ENCODE results near the gene AP1B1.

AP1B1 gene

GRCh38 chr22:29300467-29300806 lies 87.9 kb downstream of the AP1B1 start:
- Histone ChIP-seq H3K4me3 (ENCODE audit: low read length) (no peak overlapping the region), H3K27me3 (ENCODE audit: control insufficient read depth, insufficient read depth, low read length) (no peaks in the 10 kb centered on the region), H3K27ac (ENCODE audit: low read length) (no peak overlapping the region), H3K9me3 (ENCODE audit: control insufficient read depth, insufficient read depth, low read length) (no peaks in the 10 kb centered on the region; the same call in 1 of the 2 replicates), H3K4me1 (ENCODE audit: control insufficient read depth, insufficient read depth, low read length) (no peaks in the 10 kb centered on the region), H3K36me3 (ENCODE audit: control insufficient read depth, insufficient read depth, low read length) (peaks cover 38% of the 10 kb centered on the region; the same call in 1 of the 2 replicates)
- no peak for DNase-seq (ENCODE audit: low read depth, low spot score)
- no CpG with 5 or more reads among the region's 4 CpGs for WGBS (ENCODE audit: insufficient coverage, insufficient read length)

GRCh38 chr22:29299136-29299900 lies 89.1 kb downstream of the AP1B1 start:
- Histone ChIP-seq H3K9me3 (ENCODE audit: control insufficient read depth, insufficient read depth, low read length) (no peaks in the 10 kb centered on the region; the same call in 1 of the 2 replicates), H3K27me3 (ENCODE audit: control insufficient read depth, insufficient read depth, low read length) (no peaks in the 10 kb centered on the region), H3K4me1 (ENCODE audit: control insufficient read depth, insufficient read depth, low read length) (no peaks in the 10 kb centered on the region), H3K36me3 (ENCODE audit: control insufficient read depth, insufficient read depth, low read length) (peaks cover 38% of the 10 kb centered on the region; the same call in 1 of the 2 replicates), H3K4me3 (ENCODE audit: low read length) (no peak overlapping the region), H3K27ac (ENCODE audit: low read length) (no peak overlapping the region)
- WGBS (ENCODE audit: insufficient coverage, insufficient read length) = no CpG with 5 or more reads among the region's 19 CpGs
- DNase-seq (ENCODE audit: low read depth, low spot score) = no peak

GRCh38 chr22:29298641-29299040 lies 89.7 kb downstream of the AP1B1 start:
- Histone ChIP-seq H3K27me3 (ENCODE audit: control insufficient read depth, insufficient read depth, low read length) (no peaks in the 10 kb centered on the region), H3K9me3 (ENCODE audit: control insufficient read depth, insufficient read depth, low read length) (no peaks in the 10 kb centered on the region; the same call in 1 of the 2 replicates), H3K27ac (ENCODE audit: low read length) (no peak overlapping the region), H3K4me3 (ENCODE audit: low read length) (no peak overlapping the region), H3K4me1 (ENCODE audit: control insufficient read depth, insufficient read depth, low read length) (no peaks in the 10 kb centered on the region), H3K36me3 (ENCODE audit: control insufficient read depth, insufficient read depth, low read length) (peaks cover 39% of the 10 kb centered on the region; the same call in 1 of the 2 replicates)
- DNase-seq (ENCODE audit: low read depth, low spot score) = no peak
- WGBS (ENCODE audit: insufficient coverage, insufficient read length) = no CpG with 5 or more reads among the region's 8 CpGs

GRCh38 chr22:29292379-29292778 lies 96.0 kb downstream of the AP1B1 start:
- H3K9me3 ChIP-seq (ENCODE audit: control insufficient read depth, insufficient read depth, low read length) = no peaks in the 10 kb centered on the region
- no peaks in the 10 kb centered on the region for H3K27me3 ChIP-seq (ENCODE audit: control insufficient read depth, insufficient read depth, low read length)
- no peak for DNase-seq (ENCODE audit: low read depth, low spot score)
- H3K36me3 ChIP-seq (ENCODE audit: control insufficient read depth, insufficient read depth, low read length) = peaks cover 46% of the 10 kb centered on the region
- no peaks in the 10 kb centered on the region for H3K4me1 ChIP-seq (ENCODE audit: control insufficient read depth, insufficient read depth, low read length)
- H3K4me3 ChIP-seq (ENCODE audit: low read length) = no peak overlapping the region
- no peak overlapping the region for H3K27ac ChIP-seq (ENCODE audit: low read length)

GRCh38 chr22:29291215-29291614 lies 97.2 kb downstream of the AP1B1 start:
- no peaks in the 10 kb centered on the region for H3K27me3 ChIP-seq (ENCODE audit: control insufficient read depth, insufficient read depth, low read length)
- no peaks in the 10 kb centered on the region for H3K9me3 ChIP-seq (ENCODE audit: control insufficient read depth, insufficient read depth, low read length)
- H3K27ac ChIP-seq (ENCODE audit: low read length) = no peak overlapping the region
- WGBS (ENCODE audit: insufficient coverage, insufficient read length) = no CpG with 5 or more reads among the region's 7 CpGs
- H3K4me3 ChIP-seq (ENCODE audit: low read length) = no peak overlapping the region
- DNase-seq (ENCODE audit: low read depth, low spot score) = no peak
- peaks cover 42% of the 10 kb centered on the region for H3K36me3 ChIP-seq (ENCODE audit: control insufficient read depth, insufficient read depth, low read length)
- no peaks in the 10 kb centered on the region for H3K4me1 ChIP-seq (ENCODE audit: control insufficient read depth, insufficient read depth, low read length)

GRCh38 chr22:29290061-29290460 lies 98.3 kb downstream of the AP1B1 start:
- Histone ChIP-seq H3K27ac (ENCODE audit: low read length) (no peak overlapping the region), H3K4me1 (ENCODE audit: control insufficient read depth, insufficient read depth, low read length) (no peaks in the 10 kb centered on the region), H3K9me3 (ENCODE audit: control insufficient read depth, insufficient read depth, low read length) (no peaks in the 10 kb centered on the region), H3K4me3 (ENCODE audit: low read length) (no peak overlapping the region), H3K27me3 (ENCODE audit: control insufficient read depth, insufficient read depth, low read length) (no peaks in the 10 kb centered on the region), H3K36me3 (ENCODE audit: control insufficient read depth, insufficient read depth, low read length) (peaks cover 38% of the 10 kb centered on the region)
- no CpG with 5 or more reads among the region's 5 CpGs for WGBS (ENCODE audit: insufficient coverage, insufficient read length)
- DNase-seq (ENCODE audit: low read depth, low spot score) = no peak

- Histone ChIP-seq H3K4me1 (ENCODE audit: control insufficient read depth, insufficient read depth, low read length) (no peaks in the 10 kb centered on the region), H3K4me3 (ENCODE audit: low read length) (no peak overlapping the region), H3K27ac (ENCODE audit: low read length) (no peak overlapping the region), H3K9me3 (ENCODE audit: control insufficient read depth, insufficient read depth, low read length) (no peaks in the 10 kb centered on the region), H3K36me3 (ENCODE audit: control insufficient read depth, insufficient read depth, low read length) (peaks cover 47% of the 10 kb centered on the region), H3K27me3 (ENCODE audit: control insufficient read depth, insufficient read depth, low read length) (no peaks in the 10 kb centered on the region)
- no peak for DNase-seq (ENCODE audit: low read depth, low spot score)
- no CpG with 5 or more reads among the region's 2 CpGs for WGBS (ENCODE audit: insufficient coverage, insufficient read length)
These were observed 99.5 kb downstream of the AP1B1 start for GRCh38 chr22:29288837-29289236.

- H3K27me3 ChIP-seq (ENCODE audit: control insufficient read depth, insufficient read depth, low read length) = no peaks in the 10 kb centered on the region
- no peaks in the 10 kb centered on the region for H3K4me1 ChIP-seq (ENCODE audit: control insufficient read depth, insufficient read depth, low read length)
- peaks cover 41% of the 10 kb centered on the region for H3K36me3 ChIP-seq (ENCODE audit: control insufficient read depth, insufficient read depth, low read length)
- no CpG with 5 or more reads among the region's 3 CpGs for WGBS (ENCODE audit: insufficient coverage, insufficient read length)
- no peaks in the 10 kb centered on the region for H3K9me3 ChIP-seq (ENCODE audit: control insufficient read depth, insufficient read depth, low read length)
- no peak for DNase-seq (ENCODE audit: low read depth, low spot score)
- H3K27ac ChIP-seq (ENCODE audit: low read length) = no peak overlapping the region
- H3K4me3 ChIP-seq (ENCODE audit: low read length) = no peak overlapping the region
These were observed 104.2 kb downstream of the AP1B1 start for GRCh38 chr22:29284196-29284595.

GRCh38 chr22:29277927-29278326 lies 110.4 kb downstream of the AP1B1 start:
- Histone ChIP-seq H3K4me3 (ENCODE audit: low read length) (no peak overlapping the region), H3K27ac (ENCODE audit: low read length) (no peak overlapping the region), H3K36me3 (ENCODE audit: control insufficient read depth, insufficient read depth, low read length) (peaks cover 41% of the 10 kb centered on the region; the same call in 1 of the 2 replicates), H3K4me1 (ENCODE audit: control insufficient read depth, insufficient read depth, low read length) (no peaks in the 10 kb centered on the region), H3K27me3 (ENCODE audit: control insufficient read depth, insufficient read depth, low read length) (no peaks in the 10 kb centered on the region), H3K9me3 (ENCODE audit: control insufficient read depth, insufficient read depth, low read length) (no peaks in the 10 kb centered on the region)
- WGBS (ENCODE audit: insufficient coverage, insufficient read length) = no CpG with 5 or more reads among the region's 1 CpG
- DNase-seq (ENCODE audit: low read depth, low spot score) = no peak
